Breast epithelium (tissue), 3 donors: ENCODE measurements around the gene RALGDS.
"Not testable (repeated sequence)": the region's sequence is repeated elsewhere in the genome, so short reads cannot be mapped to it uniquely, and the experiment has no call there.

Experiments
- CTCF ChIP-seq, 3 donors: fragments of 450-650 bp; IDR thresholded peaks; one replicate each; pipeline ENCODE4 v1.5.1; 2016 to 2017; ENCODE audit warnings: antibody characterized with exemption in 3 of 3, mild to moderate bottlenecking in 3 of 3, moderate library complexity in 3 of 3
- POLR2A ChIP-seq: fragments of 450-650 bp; IDR thresholded peaks from one replicate; pipeline ENCODE4 v1.6.1; 2016; ENCODE audit warnings: antibody characterized with exemption, mild to moderate bottlenecking, moderate library complexity
- POLR2AphosphoS5 ChIP-seq, 3 donors: sonication (generic); formaldehyde crosslinking; IDR thresholded peaks; one replicate each; pipeline ENCODE4 v1.6.1; 2017; ENCODE audit warnings: antibody characterized with exemption in 3 of 3

- TF ChIP-seq CTCF (IDR thresholded peaks at IDR 0.05); POLR2A; POLR2AphosphoS5 (IDR thresholded peaks at IDR 0.05): not testable (repeated sequence)
Measured at GRCh38 chr9:133061764-133062145, 59.3 kb downstream of the RALGDS start, which contains the start of gene CEL.
